H1 (cell line): ENCODE measurements around the gene AIFM1. TPM values are rescaled to one million over a fixed set of nuclear protein-coding genes. Genes with fewer than 3 reads are reported as not detected.

Source experiments
- polyA plus RNA-seq, 7 experiments: library from polyadenylated mRNA; depleted of rRNA in 3 of 7; stranded (reverse) in 5 of 7; unstranded in 2 of 7; fragments of >200 nt in 5 of 7; fragments of 200-250 nt in 2 of 7; gene quantifications; 1 replicate in 5 of 7; 2 replicates in 1 of 7; 4 replicates in 1 of 7; pipeline versions ENCODE4 v1.2.1 to v1.2.3, GENCODE V29; 2011 to 2013; ENCODE audit warnings: missing spikeins in 2 of 7, mixed read lengths in 2 of 7
- total RNA-seq: library from RNA; stranded (reverse); fragmentation: NEBNext Ultra II Directional; extraction: Animal tissue kit (Norgen Biotek cat#: 25700); gene quantifications from 2 replicates; pipeline ENCODE4 v1.2.1, GENCODE V29; 2021
- TF ChIP-seq, protein P1 (sequence below): IDR thresholded peaks from 2 replicates; pipeline ENCODE4 v1.6.1; 2012; ENCODE audit warnings: low read length, inconsistent platforms

AIFM1 gene
- total and polyA plus RNA-seq, 2 of the 8 experiments (the other 6 are each of a cell fraction or from before 2014, with no cell fraction given): 34.1 to 55.4 TPM

DNA sequence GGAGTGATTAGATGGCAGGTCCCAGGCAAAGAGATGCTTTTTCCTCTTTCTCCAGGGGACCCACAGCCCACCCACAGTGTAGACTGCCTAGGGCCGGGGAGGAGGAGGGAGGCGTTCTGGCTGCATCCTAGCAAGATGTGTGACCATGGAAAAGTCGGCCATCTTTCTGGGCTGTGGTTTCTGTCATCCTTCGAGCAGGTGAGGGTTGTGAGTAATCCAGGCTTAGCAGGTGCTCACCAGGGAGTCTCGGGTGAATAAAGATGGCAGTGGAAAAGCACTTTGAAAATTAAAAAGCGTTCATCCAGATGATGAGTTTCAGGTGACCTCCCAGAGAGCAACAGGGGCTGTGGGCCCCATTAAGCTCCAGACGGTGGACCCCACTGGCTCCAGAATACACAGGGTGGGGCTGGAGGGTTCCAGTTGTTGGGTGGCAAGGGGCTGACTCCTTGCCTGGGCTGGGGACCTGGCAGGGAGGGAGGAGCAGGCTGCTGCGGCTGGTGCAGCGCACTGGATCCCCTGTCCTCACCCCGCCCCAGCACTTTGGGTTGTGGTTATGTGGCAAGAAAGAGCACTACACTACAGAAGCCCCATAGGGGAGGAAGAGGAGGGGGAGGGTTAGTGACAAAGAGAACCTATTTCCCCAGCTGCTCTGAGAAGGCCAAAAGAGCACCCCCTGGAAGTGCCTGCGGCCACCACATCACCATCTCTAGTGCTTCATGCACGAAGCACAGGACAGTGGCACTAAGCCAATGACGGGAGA lies 79.0 kb downstream of the AIFM1 start (continued):
- TF ChIP-seq, protein P1, sequence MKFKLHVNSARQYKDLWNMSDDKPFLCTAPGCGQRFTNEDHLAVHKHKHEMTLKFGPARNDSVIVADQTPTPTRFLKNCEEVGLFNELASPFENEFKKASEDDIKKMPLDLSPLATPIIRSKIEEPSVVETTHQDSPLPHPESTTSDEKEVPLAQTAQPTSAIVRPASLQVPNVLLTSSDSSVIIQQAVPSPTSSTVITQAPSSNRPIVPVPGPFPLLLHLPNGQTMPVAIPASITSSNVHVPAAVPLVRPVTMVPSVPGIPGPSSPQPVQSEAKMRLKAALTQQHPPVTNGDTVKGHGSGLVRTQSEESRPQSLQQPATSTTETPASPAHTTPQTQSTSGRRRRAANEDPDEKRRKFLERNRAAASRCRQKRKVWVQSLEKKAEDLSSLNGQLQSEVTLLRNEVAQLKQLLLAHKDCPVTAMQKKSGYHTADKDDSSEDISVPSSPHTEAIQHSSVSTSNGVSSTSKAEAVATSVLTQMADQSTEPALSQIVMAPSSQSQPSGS: no peak
